Lung (tissue), 12 donors: ENCODE data around the gene TSPYL6. TPM values are rescaled to one million over a fixed set of nuclear protein-coding genes. Genes with fewer than 3 reads are reported as not detected.

Source experiments
- ATAC-seq: fragments of 200-7000 bp; cut with Tn5 transposase; one replicate; pipeline ENCODE4 v1.9.1; 2020; ENCODE audit warnings: moderate number of reproducible peaks; ENCODE audit not compliant: insufficient read depth, low FRiP score
- DNase-seq, 3 donors: peaks; one replicate each; pipeline ENCODE4 v3.0.0-alpha.2; 2013 to 2017
- H3K27ac ChIP-seq, 2 donors: one replicate each; pipeline ENCODE4 v1.5.1; 2013; ENCODE audit warnings: mild to moderate bottlenecking in 2 of 2, moderate library complexity in 2 of 2, control low read depth in 1 of 2, inconsistent platforms in 1 of 2, low read depth in 1 of 2, low read length in 1 of 2
- H3K27me3 ChIP-seq, 3 donors: one replicate each; pipeline ENCODE4 v1.5.1; 2013; ENCODE audit warnings: low read length in 2 of 3; ENCODE audit not compliant: control insufficient read depth in 3 of 3, insufficient read depth in 3 of 3
- H3K36me3 ChIP-seq, 4 donors: one replicate each; pipeline ENCODE4 v1.5.1; 2013; ENCODE audit warnings: low read length in 4 of 4, mild to moderate bottlenecking in 1 of 4, moderate library complexity in 1 of 4; ENCODE audit not compliant: control insufficient read depth in 4 of 4, insufficient read depth in 4 of 4
- H3K4me1 ChIP-seq, 5 donors: one replicate each; pipeline ENCODE4 v1.5.1; 2013; ENCODE audit warnings: low read length in 5 of 5, mild to moderate bottlenecking in 2 of 5, moderate library complexity in 1 of 5; ENCODE audit not compliant: control insufficient read depth in 5 of 5, insufficient read depth in 5 of 5
- H3K4me3 ChIP-seq: one replicate; pipeline ENCODE4 v1.5.1; 2013; ENCODE audit warnings: mild to moderate bottlenecking, control low read depth, moderate library complexity
- H3K9ac ChIP-seq, 2 donors: one replicate each; pipeline ENCODE4 v1.5.1; 2013; ENCODE audit warnings: low read length in 2 of 2, control low read depth in 1 of 2; ENCODE audit not compliant: insufficient read depth in 1 of 2
- H3K9me3 ChIP-seq, 4 donors: one replicate each; pipeline ENCODE4 v1.5.1; 2013; ENCODE audit warnings: low read length in 3 of 4, mild to moderate bottlenecking in 1 of 4, moderate library complexity in 1 of 4; ENCODE audit not compliant: control insufficient read depth in 4 of 4, insufficient read depth in 3 of 4
- WGBS, 2 donors: extraction: QIAGEN DNeasy Blood & Tissue Kit; methylation state at CpG; one replicate each; pipeline ENCODE4 v1.1.7; 2013; 5-methylcytosine and 5-hydroxymethylcytosine counted together
- polyA plus RNA-seq, 2 donors: library from polyadenylated mRNA; stranded (reverse); fragments of 200-250 nt; gene quantifications; one replicate each; pipeline ENCODE4 v1.2.1, GENCODE V29; 2013
- total RNA-seq, 2 donors: library from RNA; depleted of rRNA in 1 of 2; stranded (reverse); fragments of >200 nt in 1 of 2; gene quantifications; one replicate each; pipeline ENCODE4 v1.2.1, GENCODE V29; 2014 to 2021
- TF ChIP-seq, protein P1 (sequence below): IDR thresholded peaks from 2 replicates; pipeline ENCODE4 v1.5.1; 2012; ENCODE audit warnings: mild to moderate bottlenecking; ENCODE audit errors: control extremely low read depth, extremely low read depth
- donor health status: control.
- donor health status: control.
- donor health status: Bipolar disorder and iron deficiency.
- donor health status: healthy.
- donor health status: DM: yes; HTN: yes; CAD: no.

Gene TSPYL6
- total and polyA plus RNA-seq, 4 donors = 0.20 TPM; not detected in 3

DNA sequence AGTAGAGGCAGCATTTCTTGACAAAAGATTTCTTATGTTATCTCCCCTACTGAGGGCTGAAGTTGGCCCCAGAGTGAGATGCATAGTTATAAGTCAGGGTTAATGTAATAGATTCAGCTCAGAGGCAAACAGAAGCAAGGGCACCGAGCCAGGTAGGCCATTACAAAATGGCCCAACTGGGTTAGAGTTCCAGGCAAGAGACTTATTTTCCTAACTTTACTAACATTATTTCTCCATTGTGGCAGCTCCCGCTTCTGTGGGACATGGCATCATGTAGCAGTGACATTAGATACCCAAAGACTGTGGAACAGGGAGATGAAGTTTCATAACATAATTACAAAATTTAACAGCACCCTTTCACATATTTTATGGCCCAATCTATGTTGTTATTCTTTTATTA lies 27.1 kb downstream of the TSPYL6 start:
- no peak overlapping the region for H3K4me3 ChIP-seq
- H3K27me3 ChIP-seq = no peaks in the 10 kb centered on the region
- DNase-seq (peak; percentile 54 to 80 (median 70)), ATAC-seq (no peak)
- H3K9me3 ChIP-seq = no peaks in the 10 kb centered on the region
- H3K36me3 ChIP-seq = no peaks in the 10 kb centered on the region
- H3K27ac ChIP-seq = no peak overlapping the region
- H3K4me1 ChIP-seq = peaks cover 0 to 25% (median 1%) of the 10 kb centered on the region in 5 donors
- 64 to 77% methylated on average over 2 of the region's 2 CpGs for WGBS, 2 donors
- H3K9ac ChIP-seq = no peak overlapping the region
- TF ChIP-seq, protein P1, sequence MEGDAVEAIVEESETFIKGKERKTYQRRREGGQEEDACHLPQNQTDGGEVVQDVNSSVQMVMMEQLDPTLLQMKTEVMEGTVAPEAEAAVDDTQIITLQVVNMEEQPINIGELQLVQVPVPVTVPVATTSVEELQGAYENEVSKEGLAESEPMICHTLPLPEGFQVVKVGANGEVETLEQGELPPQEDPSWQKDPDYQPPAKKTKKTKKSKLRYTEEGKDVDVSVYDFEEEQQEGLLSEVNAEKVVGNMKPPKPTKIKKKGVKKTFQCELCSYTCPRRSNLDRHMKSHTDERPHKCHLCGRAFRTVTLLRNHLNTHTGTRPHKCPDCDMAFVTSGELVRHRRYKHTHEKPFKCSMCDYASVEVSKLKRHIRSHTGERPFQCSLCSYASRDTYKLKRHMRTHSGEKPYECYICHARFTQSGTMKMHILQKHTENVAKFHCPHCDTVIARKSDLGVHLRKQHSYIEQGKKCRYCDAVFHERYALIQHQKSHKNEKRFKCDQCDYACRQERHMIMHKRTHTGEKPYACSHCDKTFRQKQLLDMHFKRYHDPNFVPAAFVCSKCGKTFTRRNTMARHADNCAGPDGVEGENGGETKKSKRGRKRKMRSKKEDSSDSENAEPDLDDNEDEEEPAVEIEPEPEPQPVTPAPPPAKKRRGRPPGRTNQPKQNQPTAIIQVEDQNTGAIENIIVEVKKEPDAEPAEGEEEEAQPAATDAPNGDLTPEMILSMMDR = no peak

DNA sequence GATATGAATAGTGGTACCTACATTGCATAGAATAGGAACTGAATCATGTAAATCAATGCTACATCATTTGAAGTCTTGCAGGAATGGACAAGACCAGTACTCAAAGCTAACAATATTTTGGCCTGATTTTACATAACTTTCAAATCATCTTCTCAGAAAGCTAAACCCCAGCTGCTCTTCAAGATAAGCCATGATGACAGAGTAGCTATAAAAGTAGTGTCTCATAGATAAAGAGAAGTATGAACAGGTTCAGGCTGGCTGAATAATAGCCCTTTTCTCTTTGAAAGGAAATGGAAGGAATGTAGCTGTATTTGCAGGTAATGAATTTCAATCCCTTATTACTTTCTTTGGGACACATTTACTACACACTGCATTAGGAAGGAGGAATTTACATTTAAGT lies 28.2 kb downstream of the TSPYL6 start:
- ATAC-seq (no peak), DNase-seq (no peak)
- H3K27me3 ChIP-seq = no peaks in the 10 kb centered on the region
- no peak overlapping the region for H3K4me3 ChIP-seq
- H3K9me3 ChIP-seq = no peaks in the 10 kb centered on the region
- TF ChIP-seq, protein P1 = no peak
- H3K36me3 ChIP-seq = no peaks in the 10 kb centered on the region
- no peak overlapping the region for H3K27ac ChIP-seq
- H3K9ac ChIP-seq = no peak overlapping the region
- peaks cover 0 to 25% (median 1%) of the 10 kb centered on the region in 5 donors for H3K4me1 ChIP-seq

DNA sequence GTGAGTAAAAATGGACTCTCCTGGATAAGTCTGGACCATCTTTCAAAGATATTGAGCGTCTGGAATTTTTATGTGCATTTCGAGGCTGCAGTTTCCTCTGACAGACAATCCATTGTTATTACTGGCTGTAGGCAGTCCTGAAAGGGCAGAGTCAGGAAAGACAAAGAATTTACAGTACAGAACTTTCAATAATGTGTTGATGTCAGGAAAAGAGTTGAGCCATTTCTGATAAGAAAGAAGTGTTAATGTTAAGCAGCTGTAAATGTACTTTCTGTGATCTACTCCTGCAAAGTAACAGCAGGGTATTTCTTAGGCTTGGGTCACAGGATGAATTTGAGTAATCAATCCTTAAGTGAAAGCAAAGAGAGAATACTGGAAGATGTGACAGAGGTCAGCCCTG lies 29.8 kb downstream of the TSPYL6 start:
- DNase-seq = peak in 2 of 3 donors; percentile 51
- H3K36me3 ChIP-seq = no peaks in the 10 kb centered on the region

More for the DNA sequence above, 29.8 kb downstream of the TSPYL6 start:
- Histone ChIP-seq H3K27me3 (no peaks in the 10 kb centered on the region), H3K27ac (no peak overlapping the region), H3K4me1 (peaks cover 0 to 25% (median 3%) of the 10 kb centered on the region in 5 donors), H3K4me3 (no peak overlapping the region), H3K9me3 (no peaks in the 10 kb centered on the region), H3K9ac (peak overlapping the region in 1 of 2 donors; percentile 15)
- WGBS, 2 donors = 70 to 81% methylated on average over 2 of the region's 2 CpGs
- TF ChIP-seq, protein P1 = no peak
- ATAC-seq = no peak
